ENCODE results near the gene LSM10. TPM values are rescaled to one million over a fixed set of nuclear protein-coding genes. Genes with fewer than 3 reads are reported as not detected.

LSM10 gene
- total RNA-seq, 1 experiment from 2014 or later, result 19.4 TPM

DNA sequence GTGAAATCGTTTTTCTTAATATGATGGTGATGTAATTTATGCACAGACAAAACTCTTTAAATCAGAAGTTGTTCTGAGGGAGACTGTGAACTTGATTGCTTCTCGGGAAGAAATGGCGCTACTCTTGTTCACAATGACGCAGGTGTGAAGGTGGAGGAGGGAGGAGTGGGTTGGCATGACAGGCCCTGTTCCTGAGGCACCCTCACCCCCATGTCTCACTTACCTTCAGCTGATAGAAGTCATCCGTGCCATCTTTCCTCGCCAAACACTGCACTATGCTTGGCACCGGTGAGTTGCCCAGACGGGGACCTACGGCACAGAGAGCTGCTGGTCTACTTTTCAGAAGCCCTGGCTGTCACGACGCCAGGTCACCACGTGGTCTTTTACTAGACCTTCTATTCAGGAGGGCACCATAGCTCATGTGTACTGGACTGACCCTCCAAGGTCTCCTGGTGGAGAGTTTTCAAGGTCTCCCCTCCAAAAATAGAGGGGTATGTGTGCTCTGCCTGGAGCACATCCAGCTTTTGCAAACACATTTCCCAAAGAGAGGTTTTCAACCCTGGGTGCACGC, 39.1 kb downstream of the LSM10 start:
- Histone ChIP-seq H3K4me2 (ENCODE audit: low read depth, low read length, poor library complexity, severe bottlenecking) (no peak overlapping the region), H3K9me2 (replicated peaks; ENCODE audit: insufficient read depth, low read length) (no peaks in the 10 kb centered on the region), H4K20me1 (ENCODE audit: insufficient read depth, low read depth, low read length) (no peaks in the 10 kb centered on the region), H3K27me3 (ENCODE audit: low read length) (no peaks in the 10 kb centered on the region), H3K27ac (ENCODE audit: low read length) (no peak overlapping the region), H3K9ac (ENCODE audit: low read length) (no peak overlapping the region), H3K36me3 (ENCODE audit: insufficient read depth, low read length) (no peaks in the 10 kb centered on the region), H3K4me3 (ENCODE audit: low read length) (no peak overlapping the region), H3K79me2 (ENCODE audit: low read length) (peaks cover 14% of the 10 kb centered on the region; the same call in 1 of the 2 replicates), H3K9me3 (ENCODE audit: low read length) (no peaks in the 10 kb centered on the region), H3K4me1 (ENCODE audit: low read length) (no peaks in the 10 kb centered on the region), H2AFZ (ENCODE audit: low read length) (no peak overlapping the region)
- no peak for DNase-seq

GRCh38 chr1:36355811-36356210, 41.9 kb downstream of the LSM10 start:
- H3K36me3 ChIP-seq (ENCODE audit: insufficient read depth, low read length), result no peaks in the 10 kb centered on the region
- peaks cover 4% of the 10 kb centered on the region; the same call in 1 of the 2 replicates for H3K79me2 ChIP-seq (ENCODE audit: low read length)
- H3K9me2 ChIP-seq (replicated peaks; ENCODE audit: insufficient read depth, low read length), result no peaks in the 10 kb centered on the region
- DNase-seq, result no peak
- H3K4me2 ChIP-seq (ENCODE audit: low read depth, low read length, poor library complexity, severe bottlenecking), result no peak overlapping the region
- no peaks in the 10 kb centered on the region for H3K27me3 ChIP-seq (ENCODE audit: low read length)
- H2AFZ ChIP-seq (ENCODE audit: low read length), result no peak overlapping the region
- no peaks in the 10 kb centered on the region for H3K9me3 ChIP-seq (ENCODE audit: low read length)
- H3K27ac ChIP-seq (ENCODE audit: low read length), result no peak overlapping the region
- H4K20me1 ChIP-seq (ENCODE audit: insufficient read depth, low read depth, low read length), result no peaks in the 10 kb centered on the region
- H3K9ac ChIP-seq (ENCODE audit: low read length), result no peak overlapping the region
- no peaks in the 10 kb centered on the region for H3K4me1 ChIP-seq (ENCODE audit: low read length)
- H3K4me3 ChIP-seq (ENCODE audit: low read length), result no peak overlapping the region

GRCh38 chr1:36354486-36354885, 43.2 kb downstream of the LSM10 start:
- Histone ChIP-seq H3K9me2 (replicated peaks; ENCODE audit: insufficient read depth, low read length) (no peaks in the 10 kb centered on the region), H4K20me1 (ENCODE audit: insufficient read depth, low read depth, low read length) (no peaks in the 10 kb centered on the region), H3K9me3 (ENCODE audit: low read length) (no peaks in the 10 kb centered on the region), H3K27ac (ENCODE audit: low read length) (no peak overlapping the region), H3K36me3 (ENCODE audit: insufficient read depth, low read length) (no peaks in the 10 kb centered on the region), H3K79me2 (ENCODE audit: low read length) (no peaks in the 10 kb centered on the region), H3K9ac (ENCODE audit: low read length) (no peak overlapping the region), H3K4me3 (ENCODE audit: low read length) (no peak overlapping the region), H3K27me3 (ENCODE audit: low read length) (no peaks in the 10 kb centered on the region), H2AFZ (ENCODE audit: low read length) (no peak overlapping the region), H3K4me2 (ENCODE audit: low read depth, low read length, poor library complexity, severe bottlenecking) (no peak overlapping the region), H3K4me1 (ENCODE audit: low read length) (no peaks in the 10 kb centered on the region)
- no peak for DNase-seq

GRCh38 chr1:36352910-36353878, 44.5 kb downstream of the LSM10 start:
- Histone ChIP-seq H3K27ac (ENCODE audit: low read length) (no peak overlapping the region), H3K27me3 (ENCODE audit: low read length) (no peaks in the 10 kb centered on the region), H3K79me2 (ENCODE audit: low read length) (no peaks in the 10 kb centered on the region), H2AFZ (ENCODE audit: low read length) (no peak overlapping the region), H4K20me1 (ENCODE audit: insufficient read depth, low read depth, low read length) (no peaks in the 10 kb centered on the region), H3K9me3 (ENCODE audit: low read length) (no peaks in the 10 kb centered on the region), H3K9ac (ENCODE audit: low read length) (no peak overlapping the region), H3K9me2 (replicated peaks; ENCODE audit: insufficient read depth, low read length) (no peaks in the 10 kb centered on the region), H3K4me1 (ENCODE audit: low read length) (no peaks in the 10 kb centered on the region), H3K36me3 (ENCODE audit: insufficient read depth, low read length) (no peaks in the 10 kb centered on the region), H3K4me2 (ENCODE audit: low read depth, low read length, poor library complexity, severe bottlenecking) (no peak overlapping the region), H3K4me3 (ENCODE audit: low read length) (no peak overlapping the region)
- no peak for DNase-seq

DNA sequence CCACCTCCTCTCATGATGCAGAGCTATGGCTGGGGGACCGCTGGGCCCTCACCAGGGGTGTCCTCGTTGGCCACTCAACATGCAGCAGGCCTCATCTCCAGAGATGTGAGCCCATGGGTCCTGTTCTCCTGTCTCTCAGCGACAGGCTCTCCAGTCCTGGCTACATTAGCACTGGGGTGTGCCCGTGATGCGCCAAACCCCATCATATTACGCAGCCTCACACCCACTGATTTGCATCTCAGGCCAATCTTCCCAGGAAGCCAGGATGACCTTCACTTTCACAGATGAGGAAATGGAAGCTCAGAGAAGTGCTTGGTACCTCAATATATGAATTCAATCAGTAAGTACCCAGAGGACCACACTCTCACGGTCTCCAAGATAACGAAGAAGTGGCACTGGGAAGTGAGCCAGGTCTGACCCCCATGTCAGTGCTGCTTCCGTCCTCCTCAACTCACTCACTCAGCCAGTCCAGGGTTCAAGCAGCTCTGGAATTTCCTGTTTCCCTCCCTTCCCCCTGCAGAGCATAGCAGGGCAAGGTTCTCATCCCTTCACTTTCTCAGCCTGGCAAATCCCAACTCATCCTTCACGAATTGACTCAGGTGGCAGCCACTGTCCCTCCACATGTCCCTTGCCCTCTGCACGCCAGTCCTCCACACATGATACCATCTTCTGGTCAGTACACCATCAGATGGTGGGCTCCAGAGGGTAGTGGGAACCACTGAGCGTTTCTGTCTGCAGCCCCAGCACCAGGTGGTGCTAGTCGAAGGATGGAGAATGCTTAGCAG, 45.4 kb downstream of the LSM10 start:
- no peak overlapping the region for H3K27ac ChIP-seq (ENCODE audit: low read length)
- peaks cover under 1% of the 10 kb centered on the region; the same call in 1 of the 2 replicates for H3K36me3 ChIP-seq (ENCODE audit: insufficient read depth, low read length)
- no peak overlapping the region for H3K9ac ChIP-seq (ENCODE audit: low read length)

DNA sequence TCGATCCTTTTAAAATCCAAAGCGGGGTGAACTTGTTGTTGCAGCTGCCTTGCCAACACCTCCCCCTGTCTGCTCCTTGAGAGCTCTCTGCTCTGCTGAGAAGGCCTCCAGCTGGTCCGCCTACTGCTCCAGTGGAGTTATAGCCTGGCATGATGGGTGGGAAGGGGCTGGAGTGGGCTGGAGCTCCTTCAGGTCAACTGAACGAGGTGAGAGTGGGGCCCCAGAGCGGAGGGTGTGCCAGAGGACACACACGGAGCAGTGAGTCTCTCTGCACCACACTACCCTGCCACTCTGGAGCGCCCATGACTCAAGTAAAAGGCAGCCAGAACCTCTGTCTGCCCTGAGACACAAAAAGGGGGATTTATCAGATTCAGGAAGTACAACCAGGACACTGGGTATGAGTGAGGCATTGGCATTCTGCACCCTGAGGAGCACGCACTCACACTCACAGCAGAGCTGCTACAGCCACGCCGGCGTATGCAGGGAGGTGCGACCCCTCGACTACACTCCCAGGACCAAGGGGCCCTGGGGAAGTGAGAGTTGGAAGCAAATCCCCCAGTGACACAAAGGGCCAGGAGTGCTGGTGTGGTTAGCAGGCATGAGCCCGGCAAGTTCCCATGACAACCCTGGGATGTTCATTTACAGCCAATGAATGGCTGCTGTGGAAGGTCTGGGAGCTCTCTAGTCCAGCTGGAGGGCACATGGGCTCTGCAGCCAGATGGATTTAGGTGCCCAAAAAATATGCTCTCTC, 46.3 kb downstream of the LSM10 start:
- H3K27me3 ChIP-seq (ENCODE audit: low read length), result no peaks in the 10 kb centered on the region
- no peaks in the 10 kb centered on the region for H3K9me2 ChIP-seq (replicated peaks; ENCODE audit: insufficient read depth, low read length)
- peaks cover 4% of the 10 kb centered on the region; the same call in 1 of the 2 replicates for H3K36me3 ChIP-seq (ENCODE audit: insufficient read depth, low read length)
- no peaks in the 10 kb centered on the region for H3K4me1 ChIP-seq (ENCODE audit: low read length)
- H4K20me1 ChIP-seq (ENCODE audit: insufficient read depth, low read depth, low read length), result no peaks in the 10 kb centered on the region
- H3K4me3 ChIP-seq (ENCODE audit: low read length), result no peak overlapping the region
- no peak overlapping the region for H3K4me2 ChIP-seq (ENCODE audit: low read depth, low read length, poor library complexity, severe bottlenecking)
- no peak overlapping the region for H3K27ac ChIP-seq (ENCODE audit: low read length)
- no peak for DNase-seq
- H2AFZ ChIP-seq (ENCODE audit: low read length), result no peak overlapping the region
- H3K9me3 ChIP-seq (ENCODE audit: low read length), result no peaks in the 10 kb centered on the region
- no peaks in the 10 kb centered on the region for H3K79me2 ChIP-seq (ENCODE audit: low read length)
- H3K9ac ChIP-seq (ENCODE audit: low read length), result no peak overlapping the region

More for the DNA sequence above, 45.4 kb downstream of the LSM10 start:
- no peaks in the 10 kb centered on the region for H3K9me3 ChIP-seq (ENCODE audit: low read length)
- H3K9me2 ChIP-seq (replicated peaks; ENCODE audit: insufficient read depth, low read length), result no peaks in the 10 kb centered on the region
- DNase-seq, result no peak
- no peak overlapping the region for H2AFZ ChIP-seq (ENCODE audit: low read length)
- no peak overlapping the region for H3K4me2 ChIP-seq (ENCODE audit: low read depth, low read length, poor library complexity, severe bottlenecking)
- no peaks in the 10 kb centered on the region for H4K20me1 ChIP-seq (ENCODE audit: insufficient read depth, low read depth, low read length)
- H3K27me3 ChIP-seq (ENCODE audit: low read length), result no peaks in the 10 kb centered on the region
- H3K4me1 ChIP-seq (ENCODE audit: low read length), result no peaks in the 10 kb centered on the region
- no peaks in the 10 kb centered on the region for H3K79me2 ChIP-seq (ENCODE audit: low read length)
- no peak overlapping the region for H3K4me3 ChIP-seq (ENCODE audit: low read length)

DNA sequence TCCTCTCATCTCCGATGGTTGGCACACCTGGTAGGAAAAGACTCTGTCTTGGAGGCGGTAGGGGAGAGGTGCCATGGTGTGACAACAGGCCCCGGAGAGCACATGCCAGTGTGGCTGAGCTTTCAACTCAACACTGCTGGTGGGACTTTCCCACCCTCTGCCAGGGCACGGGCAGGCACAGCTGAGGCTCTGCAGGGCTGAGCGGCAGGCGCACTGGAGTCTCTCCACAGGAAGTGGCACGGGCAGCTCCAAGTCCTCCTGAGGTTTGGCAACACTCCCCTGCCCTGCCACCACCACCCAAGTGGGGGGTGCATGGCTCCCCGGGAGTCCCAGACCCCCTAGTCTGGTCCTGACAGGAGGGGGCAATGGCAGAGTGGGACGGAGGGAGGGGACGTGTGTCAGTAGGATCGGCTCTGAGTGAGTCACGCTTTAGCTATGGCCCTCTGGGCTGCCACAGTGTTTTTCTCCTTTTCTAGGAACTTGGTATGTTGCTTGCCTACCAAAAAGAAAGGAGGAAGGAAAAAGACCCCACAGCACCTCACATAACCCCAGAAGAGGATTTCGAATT, 47.0 kb downstream of the LSM10 start:
- H3K4me2 ChIP-seq (ENCODE audit: low read depth, low read length, poor library complexity, severe bottlenecking), result no peak overlapping the region
- H2AFZ ChIP-seq (ENCODE audit: low read length), result no peak overlapping the region
- no peak overlapping the region for H3K9ac ChIP-seq (ENCODE audit: low read length)
- no peak overlapping the region for H3K4me3 ChIP-seq (ENCODE audit: low read length)
- H3K4me1 ChIP-seq (ENCODE audit: low read length), result no peaks in the 10 kb centered on the region
- no peaks in the 10 kb centered on the region for H3K79me2 ChIP-seq (ENCODE audit: low read length)
- DNase-seq, result no peak
- no peak overlapping the region for H3K27ac ChIP-seq (ENCODE audit: low read length)
- no peaks in the 10 kb centered on the region for H3K27me3 ChIP-seq (ENCODE audit: low read length)
- peaks cover 4% of the 10 kb centered on the region; the same call in 1 of the 2 replicates for H3K36me3 ChIP-seq (ENCODE audit: insufficient read depth, low read length)
- no peaks in the 10 kb centered on the region for H3K9me2 ChIP-seq (replicated peaks; ENCODE audit: insufficient read depth, low read length)
- no peaks in the 10 kb centered on the region for H4K20me1 ChIP-seq (ENCODE audit: insufficient read depth, low read depth, low read length)
- H3K9me3 ChIP-seq (ENCODE audit: low read length), result no peaks in the 10 kb centered on the region

All from Karpas-422 (cell line).